Ascending aorta (tissue), 2 donors: ENCODE results near the gene SLC4A1. TPM values are rescaled to one million over a fixed set of nuclear protein-coding genes. Genes with fewer than 3 reads are reported as not detected.

Experiments used
- DNase-seq, 2 donors: peaks; one replicate each; pipeline ENCODE4 v3.0.0-alpha.2; 2019; ENCODE audit warnings: low spot score in 2 of 2
- H3K27ac ChIP-seq, 2 donors: fragments of 200-600 bp; sonication (generic); one replicate each; pipeline ENCODE4 v1.5.1; 2016 to 2017; ENCODE audit warnings: mild to moderate bottlenecking in 1 of 2
- H3K27me3 ChIP-seq: fragments of 200-600 bp; sonication (generic); one replicate; pipeline ENCODE4 v1.5.1; 2017
- H3K36me3 ChIP-seq, 2 donors: fragments of 200-600 bp; sonication (generic); one replicate each; pipeline ENCODE4 v1.5.1; 2016
- H3K4me1 ChIP-seq, 2 donors: fragments of 200-600 bp; sonication (generic); one replicate each; pipeline ENCODE4 v1.5.1; 2016 to 2017; ENCODE audit warnings: mild to moderate bottlenecking in 1 of 2
- H3K4me3 ChIP-seq, 2 donors: fragments of 200-600 bp; sonication (generic); one replicate each; pipeline ENCODE4 v1.5.1; 2016 to 2017; ENCODE audit warnings: mild to moderate bottlenecking in 1 of 2
- H3K9me3 ChIP-seq, 2 donors: fragments of 200-600 bp; sonication (generic); one replicate each; pipeline ENCODE4 v1.5.1; 2016
- intact Hi-C: fragments of 100-400 bp; cut with DNase I; formaldehyde crosslinking; loops from one replicate; pipeline ENCODE4 v1.15.1; 2023
- total RNA-seq: library from RNA; depleted of rRNA; stranded (reverse); fragments of >200 nt; gene quantifications from one replicate; pipeline ENCODE4 v1.1.0, GENCODE V29; 2016
- TF ChIP-seq, protein P1 (sequence below), 3 experiments: fragments of 200-600 bp in 2 of 3; fragments of 450-650 bp in 1 of 3; sonication (generic) in 2 of 3; IDR thresholded peaks; one replicate each; pipeline ENCODE4 v1.5.1; 2016 to 2019; ENCODE audit warnings: antibody characterized with exemption in 3 of 3, mild to moderate bottlenecking in 1 of 3, moderate library complexity in 1 of 3

Gene SLC4A1
- total RNA-seq, 1 donor from 2014 or later = 2.4 TPM

DNA sequence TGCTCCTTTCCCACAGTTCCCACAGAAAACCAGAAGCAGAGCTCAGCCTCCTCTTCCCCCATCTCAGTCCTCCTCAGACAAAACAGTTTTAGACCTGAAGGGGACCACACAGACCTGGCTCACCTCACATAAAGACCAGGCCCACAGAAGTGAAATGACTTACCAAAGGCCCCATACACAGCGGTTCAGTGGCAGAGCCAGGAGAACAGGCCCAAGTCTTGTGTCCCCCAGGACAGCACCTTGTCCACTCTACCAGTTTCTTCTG is 53.8 kb downstream of the SLC4A1 start:
- DNase-seq = no peak
- intact Hi-C loops = loop anchor here (10.0 kb wide), 1 partner anchor 291 kb away; the partner anchor contains the start of gene GPATCH8
- TF ChIP-seq, protein P1, sequence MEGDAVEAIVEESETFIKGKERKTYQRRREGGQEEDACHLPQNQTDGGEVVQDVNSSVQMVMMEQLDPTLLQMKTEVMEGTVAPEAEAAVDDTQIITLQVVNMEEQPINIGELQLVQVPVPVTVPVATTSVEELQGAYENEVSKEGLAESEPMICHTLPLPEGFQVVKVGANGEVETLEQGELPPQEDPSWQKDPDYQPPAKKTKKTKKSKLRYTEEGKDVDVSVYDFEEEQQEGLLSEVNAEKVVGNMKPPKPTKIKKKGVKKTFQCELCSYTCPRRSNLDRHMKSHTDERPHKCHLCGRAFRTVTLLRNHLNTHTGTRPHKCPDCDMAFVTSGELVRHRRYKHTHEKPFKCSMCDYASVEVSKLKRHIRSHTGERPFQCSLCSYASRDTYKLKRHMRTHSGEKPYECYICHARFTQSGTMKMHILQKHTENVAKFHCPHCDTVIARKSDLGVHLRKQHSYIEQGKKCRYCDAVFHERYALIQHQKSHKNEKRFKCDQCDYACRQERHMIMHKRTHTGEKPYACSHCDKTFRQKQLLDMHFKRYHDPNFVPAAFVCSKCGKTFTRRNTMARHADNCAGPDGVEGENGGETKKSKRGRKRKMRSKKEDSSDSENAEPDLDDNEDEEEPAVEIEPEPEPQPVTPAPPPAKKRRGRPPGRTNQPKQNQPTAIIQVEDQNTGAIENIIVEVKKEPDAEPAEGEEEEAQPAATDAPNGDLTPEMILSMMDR (IDR thresholded peaks at IDR 0.05) = no peak
- H3K27ac ChIP-seq = no peak overlapping the region
- H3K9me3 ChIP-seq = no peaks in the 10 kb centered on the region
- no peak overlapping the region for H3K4me3 ChIP-seq
- no peaks in the 10 kb centered on the region for H3K27me3 ChIP-seq
- peaks cover 18 to 20% of the 10 kb centered on the region in 2 donors for H3K4me1 ChIP-seq
- H3K36me3 ChIP-seq = peaks cover 47 to 56% of the 10 kb centered on the region in 2 donors

DNA sequence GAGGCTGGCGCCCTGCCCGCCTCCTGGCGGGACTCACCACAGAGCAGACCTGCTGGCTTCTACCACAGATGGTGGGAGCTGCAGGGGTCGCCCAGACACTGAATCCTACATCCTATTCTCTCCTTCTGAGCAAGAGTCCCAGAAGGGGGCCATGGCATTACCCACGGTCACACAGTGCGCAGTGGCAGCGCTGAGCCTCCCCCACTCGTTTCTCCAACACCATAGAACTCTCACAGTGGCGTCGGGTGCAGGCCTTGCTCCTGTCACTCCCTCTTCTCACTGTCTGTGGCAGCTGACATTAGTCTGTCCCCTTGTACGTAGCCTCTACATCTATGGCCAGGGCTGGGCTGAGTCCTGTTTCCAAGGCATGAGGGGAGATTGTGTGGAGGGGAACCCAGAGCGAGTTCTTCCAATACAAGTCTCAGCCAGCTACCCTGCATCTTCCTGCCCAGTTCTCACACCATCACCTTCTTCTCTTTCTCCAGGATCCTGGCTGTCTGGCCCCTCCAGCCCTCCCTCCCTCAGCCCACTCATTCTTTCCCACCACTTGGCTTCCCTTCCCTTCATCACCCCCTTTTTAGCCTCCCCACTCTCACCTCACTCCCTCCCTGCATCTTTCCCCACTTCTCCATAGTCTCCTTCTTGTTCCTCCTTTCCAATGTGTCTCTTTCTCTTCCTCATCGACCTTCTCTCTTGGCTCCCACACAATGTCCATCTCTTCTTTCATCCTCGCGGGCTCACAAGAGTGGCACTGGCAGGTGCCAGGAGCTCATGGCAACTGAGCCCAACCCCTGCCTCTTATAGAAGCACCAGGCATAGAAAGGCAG is 54.3 kb downstream of the SLC4A1 start:
- intact Hi-C loops = loop anchor here (10.0 kb wide), 1 partner anchor 291 kb away; the partner anchor contains the start of gene GPATCH8
- TF ChIP-seq, protein P1 (IDR thresholded peaks at IDR 0.05) = no peak
- no peak overlapping the region for H3K27ac ChIP-seq
- H3K9me3 ChIP-seq = no peaks in the 10 kb centered on the region
- peaks cover 18 to 20% of the 10 kb centered on the region in 2 donors for H3K4me1 ChIP-seq
- H3K27me3 ChIP-seq = no peaks in the 10 kb centered on the region
- no peak overlapping the region for H3K4me3 ChIP-seq
- peaks cover 52 to 61% of the 10 kb centered on the region in 2 donors for H3K36me3 ChIP-seq
- no peak for DNase-seq

DNA sequence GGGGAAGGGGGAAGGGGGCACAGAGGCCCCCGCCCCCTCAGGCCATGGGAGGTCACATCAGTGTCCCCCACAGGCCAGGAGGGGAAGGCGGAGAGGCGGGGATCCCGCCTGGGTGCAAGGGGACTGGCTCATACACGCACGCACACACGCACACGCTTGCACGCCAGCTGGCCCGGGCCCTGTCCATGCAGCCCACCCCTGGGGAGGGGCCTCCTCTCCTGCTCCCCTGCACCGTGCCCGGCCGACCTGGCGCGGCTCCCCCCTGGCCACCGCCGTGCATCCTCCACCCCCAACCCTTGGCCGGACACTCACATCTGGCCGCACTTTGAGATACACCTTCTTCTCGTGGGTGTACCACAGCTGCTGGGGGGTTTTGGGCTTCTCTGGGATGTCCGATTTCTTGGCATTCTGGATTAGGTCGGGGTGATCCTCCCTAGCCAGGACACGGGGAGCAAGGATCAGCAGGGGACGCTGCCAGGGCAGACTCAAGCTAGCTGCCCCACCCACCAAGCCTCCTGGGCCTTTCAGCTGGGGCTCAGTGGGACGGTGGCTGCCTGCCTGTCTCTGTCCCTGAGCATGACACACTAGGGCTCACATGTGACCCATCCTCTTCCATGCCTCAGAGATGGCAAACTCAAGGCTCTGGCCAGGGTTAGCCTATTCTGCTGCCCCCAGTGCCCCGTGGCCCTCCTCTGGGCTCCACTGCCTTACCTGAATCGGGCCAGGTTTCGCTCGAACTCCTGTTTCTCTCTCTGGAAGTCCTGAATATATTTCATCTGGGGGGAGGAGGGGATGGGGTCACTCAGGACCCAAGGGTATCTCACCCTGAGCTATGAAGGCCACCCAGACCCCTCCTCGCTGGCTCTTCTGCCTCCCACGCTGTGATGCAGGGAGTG is 55.2 kb downstream of the SLC4A1 start:
- peaks cover 58 to 70% of the 10 kb centered on the region in 2 donors for H3K36me3 ChIP-seq
- intact Hi-C loops = loop anchor here (10.0 kb wide), 1 partner anchor 292 kb away; the partner anchor contains the start of gene GPATCH8
- DNase-seq = no peak

DNA sequence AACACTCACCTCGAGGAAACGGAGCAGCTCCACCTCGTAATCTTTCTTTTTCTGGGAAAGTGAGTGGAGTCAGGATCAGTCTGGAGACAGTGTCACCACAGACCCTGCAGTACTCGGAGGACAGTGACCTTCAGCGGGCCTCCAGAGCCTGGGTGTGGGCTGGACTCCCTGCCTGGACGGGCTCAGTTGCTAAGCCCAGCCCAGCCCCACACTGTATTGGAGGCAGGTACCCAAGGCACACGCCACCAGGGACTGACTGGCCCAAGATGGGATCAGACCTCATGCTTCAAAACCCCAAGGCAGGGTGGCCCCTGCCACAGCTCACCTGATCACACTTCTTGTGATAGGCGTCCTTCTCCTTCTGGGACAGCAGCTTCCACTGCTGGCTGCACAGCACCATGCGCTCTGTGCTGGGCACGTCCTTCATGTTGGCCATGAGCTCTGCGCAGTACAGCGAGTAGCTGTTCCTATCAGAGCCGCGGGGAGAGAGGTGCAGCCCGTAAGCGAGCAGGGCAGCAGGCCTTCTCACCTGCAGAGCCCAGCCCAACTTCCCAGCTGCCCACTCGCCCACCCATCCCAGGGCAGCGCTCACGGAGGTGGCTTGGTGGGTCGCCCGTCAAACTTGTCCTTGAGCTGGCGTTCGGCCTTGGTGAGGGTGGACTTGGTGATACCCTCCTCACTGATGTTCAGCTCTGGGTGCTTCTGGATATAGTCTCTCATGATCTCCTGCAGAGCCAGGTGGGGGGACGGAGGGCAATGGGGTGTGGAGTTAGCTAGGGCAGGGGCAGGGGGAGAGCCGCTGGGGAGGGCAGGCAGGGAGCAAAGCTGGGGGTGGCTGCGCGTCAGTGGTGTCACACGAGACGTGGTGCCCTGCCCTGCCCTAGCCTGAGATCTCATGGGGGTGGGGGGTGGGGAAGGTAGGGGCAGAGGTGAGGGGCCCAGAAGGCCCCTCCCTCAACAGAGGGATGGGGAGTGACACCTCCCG is 56.4 kb downstream of the SLC4A1 start:
- H3K27ac ChIP-seq = peak overlapping the region in 1 of 2 donors; percentile 65
- peaks cover 63 to 75% of the 10 kb centered on the region in 2 donors for H3K36me3 ChIP-seq
- TF ChIP-seq, protein P1 (IDR thresholded peaks at IDR 0.05) = no peak
- no peaks in the 10 kb centered on the region for H3K27me3 ChIP-seq
- DNase-seq = no peak
- H3K4me3 ChIP-seq = no peak overlapping the region
- intact Hi-C loops = loop anchor here (2.0 to 10.0 kb wide), 2 partner anchors 113 to 293 kb away; partner anchors contain the start of genes GPATCH8 and SLC25A39
- peaks cover 4 to 9% of the 10 kb centered on the region in 2 donors for H3K4me1 ChIP-seq
- H3K9me3 ChIP-seq = no peaks in the 10 kb centered on the region

More for the DNA sequence above, 55.2 kb downstream of the SLC4A1 start:
- Histone ChIP-seq H3K27me3 (no peaks in the 10 kb centered on the region), H3K4me3 (no peak overlapping the region), H3K27ac (no peak overlapping the region), H3K4me1 (peaks cover 13 to 17% of the 10 kb centered on the region in 2 donors), H3K9me3 (no peaks in the 10 kb centered on the region)
- TF ChIP-seq, protein P1 (IDR thresholded peaks at IDR 0.05) = no peak
